HG02571 (cell line): ENCODE data around the gene ZNF169.
A peak's percentile ranks its signal among the peaks of the same experiment; 100 is the strongest.
"Not testable (repeated sequence)": the region's sequence is repeated elsewhere in the genome, so short reads cannot be mapped to it uniquely, and the experiment has no call there.

Source experiments
- ATAC-seq: cut with Tn5 transposase; IDR thresholded peaks from one replicate; pipeline ENCODE4 v1.9.1; 2021; ENCODE audit warnings: mild to moderate bottlenecking, moderate library complexity; ENCODE audit not compliant: unreplicated experiment

ZNF169 gene

DNA sequence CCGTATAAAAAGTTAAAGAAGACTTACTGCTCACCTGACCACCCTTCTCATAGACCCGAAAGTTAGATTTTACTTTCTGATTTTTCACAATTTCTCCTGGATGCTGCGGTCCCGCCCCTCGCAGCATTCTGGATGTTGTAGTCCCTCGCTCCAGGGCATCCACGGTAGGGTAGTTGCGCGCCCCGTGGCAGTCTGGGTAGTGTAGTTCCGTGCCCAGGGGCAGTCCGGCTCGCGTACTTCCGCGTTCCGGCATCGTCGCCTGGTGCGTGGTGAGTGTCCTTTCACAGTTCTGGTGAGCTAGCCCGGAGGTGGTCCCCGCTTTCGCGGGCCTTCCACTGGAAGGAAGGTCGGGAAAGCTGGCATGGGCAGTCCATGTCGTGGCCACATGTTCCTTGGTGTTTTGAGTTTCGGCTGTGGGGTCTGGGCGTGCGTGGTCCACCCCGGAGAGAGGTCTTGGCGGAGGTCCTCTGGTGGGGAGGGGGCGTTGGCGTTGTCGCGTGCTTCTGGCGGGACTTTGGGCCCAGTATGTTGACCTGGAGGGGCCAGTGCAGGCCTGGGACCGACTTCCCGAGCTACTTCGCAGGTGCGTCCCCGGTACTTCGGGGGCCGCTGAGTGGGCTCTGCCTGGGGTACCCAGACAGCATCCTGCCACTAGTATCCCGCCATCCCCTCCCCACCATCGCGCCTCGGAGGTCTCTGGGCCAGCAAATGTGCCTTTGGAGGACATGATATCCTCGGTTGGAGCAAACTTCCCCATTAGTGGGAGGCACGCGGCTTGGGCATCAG lies at the start of gene ZNF169:
ZNF169 (plus strand) TSS at position 222 of the 786 bp plus-strand sequence. CDS start 19,515 bp downstream, outside the sequence.
- peak; percentile 100 for ATAC-seq

- ATAC-seq: no peak
Measured at GRCh38 chr9:94210616-94211603, 48.2 kb upstream of the ZNF169 start.

DNA sequence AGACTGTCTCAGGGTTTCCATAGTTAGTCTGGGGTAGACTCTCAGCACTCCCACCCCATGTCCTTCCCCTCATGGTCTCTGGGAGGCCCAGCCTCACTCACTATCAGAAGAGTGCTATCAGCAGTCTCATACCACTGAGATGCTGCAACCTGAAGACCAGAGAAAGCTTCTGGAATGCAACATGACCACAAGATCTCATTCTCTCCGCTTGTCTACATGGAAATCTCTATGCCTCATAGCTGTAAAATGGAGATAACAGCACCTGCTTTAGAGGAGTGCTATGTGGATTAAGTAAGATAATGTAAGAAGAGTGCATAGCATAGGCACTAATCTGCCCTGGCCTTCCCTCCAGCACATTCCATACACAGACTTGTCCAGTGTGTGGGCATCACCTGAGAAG lies 47.0 kb upstream of the ZNF169 start:
- no peak for ATAC-seq

DNA sequence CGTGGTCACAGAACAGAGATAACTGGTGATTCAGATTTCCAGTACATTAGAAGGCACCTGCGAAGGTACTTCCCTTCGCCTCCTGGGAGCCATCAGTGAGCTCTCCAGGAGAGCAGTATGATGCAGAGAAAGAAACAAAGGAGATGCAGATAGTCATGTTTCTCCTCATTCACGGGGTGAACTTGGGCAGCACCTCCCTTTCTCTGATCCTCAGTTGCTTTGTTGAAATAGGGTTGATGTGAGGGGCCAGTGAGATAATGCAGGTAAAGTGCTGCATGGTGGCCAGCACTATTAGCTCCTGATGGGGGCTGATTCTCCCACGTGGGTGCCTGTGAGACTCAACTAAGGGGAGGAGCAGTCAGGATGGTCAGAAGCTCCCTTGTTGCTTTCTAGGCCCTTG lies 46.6 kb upstream of the ZNF169 start:
- no peak for ATAC-seq

GRCh38 chr9:94213511-94214124 lies 45.5 kb upstream of the ZNF169 start:
- ATAC-seq: peak; percentile 89

DNA sequence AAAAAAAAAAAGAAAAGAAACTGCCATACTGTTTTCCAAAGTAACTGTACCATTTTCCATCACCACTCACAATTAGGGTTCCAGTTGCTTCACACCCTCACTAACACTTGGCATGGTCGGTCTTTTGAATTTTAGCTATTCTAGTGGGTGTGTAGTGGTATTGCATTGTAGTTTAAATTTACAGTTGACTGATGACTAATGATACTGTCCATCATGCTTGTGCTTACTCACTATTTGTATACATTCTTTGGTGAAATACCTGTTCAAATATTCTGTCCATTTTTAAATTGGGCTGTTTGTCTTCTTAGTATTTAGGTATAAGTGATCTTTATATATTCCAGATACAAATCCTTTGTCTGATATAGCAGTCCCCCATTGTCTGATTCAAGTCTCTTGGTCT lies 36.2 kb upstream of the ZNF169 start:
- ATAC-seq: no peak

DNA sequence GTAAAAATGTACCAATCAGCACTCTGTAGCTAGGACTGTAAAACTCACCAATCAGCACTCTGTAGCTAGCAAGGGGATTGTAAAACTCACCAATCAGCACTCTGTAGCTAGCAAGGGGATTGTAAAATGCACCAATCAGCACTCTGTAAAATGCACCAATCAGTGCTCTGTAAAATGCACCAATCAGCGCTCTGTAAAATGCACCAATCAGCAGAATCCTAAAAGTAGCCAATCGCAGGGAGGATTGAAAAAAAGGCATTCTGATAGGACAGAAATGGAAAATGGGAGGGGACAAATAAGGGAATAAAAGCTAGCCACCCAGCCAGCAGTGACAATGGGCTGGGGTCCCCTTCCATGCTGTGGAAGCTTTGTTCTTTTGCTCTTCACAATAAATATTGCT lies 33.7 kb upstream of the ZNF169 start:
- ATAC-seq: not testable (repeated sequence)

- ATAC-seq: no peak
Measured at GRCh38 chr9:94228616-94229015, 30.5 kb upstream of the ZNF169 start.

- ATAC-seq: no peak
Measured at GRCh38 chr9:94232428-94232827, 26.7 kb upstream of the ZNF169 start.

DNA sequence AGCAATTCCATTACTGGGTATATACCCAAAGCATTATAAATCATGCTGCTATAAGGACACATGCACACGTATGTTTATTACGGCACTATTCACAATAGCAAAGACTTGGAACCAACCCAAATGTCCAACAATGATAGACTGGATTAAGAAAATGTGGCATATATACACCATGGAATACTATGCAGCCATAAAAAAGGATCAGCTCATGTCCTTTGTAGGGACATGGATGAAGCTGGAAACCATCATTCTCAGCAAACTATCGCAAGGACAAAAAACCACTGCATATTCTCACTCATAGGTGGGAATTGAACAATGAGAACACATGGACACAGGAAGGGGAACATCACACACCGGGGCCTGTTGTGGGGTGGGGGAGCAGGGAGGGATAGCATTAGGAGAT lies 18.0 kb upstream of the ZNF169 start:
- not testable (repeated sequence) for ATAC-seq

DNA sequence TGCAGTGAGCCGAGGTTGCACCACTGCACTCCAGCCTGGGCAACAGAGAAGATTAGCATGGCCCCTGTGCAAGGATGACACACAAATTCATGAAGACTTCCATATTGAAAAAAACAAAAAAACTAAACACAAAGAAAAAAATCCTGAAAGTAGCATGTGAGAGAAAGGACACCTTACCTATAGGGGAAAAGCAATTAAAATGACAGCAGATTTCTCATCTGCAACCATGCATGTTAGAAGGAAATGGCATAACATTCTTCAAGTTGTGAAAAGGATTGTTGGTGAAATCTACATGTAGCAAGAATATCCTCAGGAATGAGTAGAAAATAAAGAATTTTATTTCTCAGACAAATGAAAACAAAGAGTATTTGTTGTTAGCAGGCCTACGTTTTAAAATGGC lies 13.4 kb upstream of the ZNF169 start:
- no peak for ATAC-seq

DNA sequence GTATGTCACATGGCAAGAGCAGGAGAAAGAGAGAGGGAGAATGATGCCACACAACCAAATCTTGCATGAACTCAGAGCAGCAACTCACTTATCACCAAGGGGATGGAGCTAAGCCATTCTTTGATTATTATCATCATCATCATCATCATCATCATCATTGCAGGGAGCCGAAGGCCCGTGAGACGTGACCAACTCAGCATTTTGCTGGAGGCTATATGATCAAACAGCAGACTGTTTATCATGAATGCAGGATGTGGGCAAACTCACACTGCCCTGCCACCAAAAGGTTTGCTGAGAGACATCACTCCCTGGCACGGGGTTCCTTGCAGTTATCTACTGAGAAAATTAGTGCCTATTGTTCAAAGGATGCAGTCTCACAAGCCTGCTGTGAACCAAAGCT lies 8.6 kb upstream of the ZNF169 start:
- no peak for ATAC-seq

GRCh38 chr9:94256007-94256406 lies 3.1 kb upstream of the ZNF169 start:
- ATAC-seq: no peak

GRCh38 chr9:94265626-94266402 lies 6.7 kb downstream of the ZNF169 start:
- not testable (repeated sequence) for ATAC-seq

GRCh38 chr9:94269264-94269663 lies 10.2 kb downstream of the ZNF169 start:
- no peak for ATAC-seq

GRCh38 chr9:94270009-94270408 lies 10.9 kb downstream of the ZNF169 start:
- no peak for ATAC-seq

GRCh38 chr9:94277029-94277428 lies 17.9 kb downstream of the ZNF169 start:
- not testable (repeated sequence) for ATAC-seq

DNA sequence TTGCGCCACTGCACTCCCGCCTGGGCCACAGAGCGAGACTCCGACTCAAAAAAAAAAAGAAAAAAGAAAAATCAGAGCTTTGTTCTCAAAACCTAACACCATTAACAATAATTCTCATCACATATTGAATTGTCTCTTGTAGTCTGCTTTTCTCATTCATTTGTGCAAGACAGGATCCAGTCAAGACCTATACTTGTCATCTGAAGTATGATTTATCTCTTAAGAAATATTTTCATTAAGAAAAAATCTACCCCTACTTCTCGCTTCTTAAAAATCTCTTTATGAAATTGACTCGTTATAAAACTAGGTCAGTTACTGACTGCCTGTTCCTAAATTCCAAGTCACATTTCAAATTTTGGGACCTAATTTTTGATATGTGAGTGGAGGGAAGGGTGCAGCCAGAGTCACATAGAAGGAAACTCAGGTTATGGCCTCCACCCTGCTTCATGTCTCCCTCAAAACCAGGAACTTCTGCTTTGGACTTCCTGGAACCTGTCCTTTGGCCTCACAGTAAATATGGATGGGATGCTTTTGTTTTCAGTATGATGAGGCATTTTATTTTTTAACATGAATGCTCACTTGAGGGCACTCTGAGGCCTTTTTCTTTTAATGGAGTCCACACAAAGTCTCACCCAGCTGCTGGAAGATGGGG lies 18.9 kb downstream of the ZNF169 start:
- no peak for ATAC-seq

GRCh38 chr9:94280409-94280989 lies 21.4 kb downstream of the ZNF169 start:
- no peak for ATAC-seq

DNA sequence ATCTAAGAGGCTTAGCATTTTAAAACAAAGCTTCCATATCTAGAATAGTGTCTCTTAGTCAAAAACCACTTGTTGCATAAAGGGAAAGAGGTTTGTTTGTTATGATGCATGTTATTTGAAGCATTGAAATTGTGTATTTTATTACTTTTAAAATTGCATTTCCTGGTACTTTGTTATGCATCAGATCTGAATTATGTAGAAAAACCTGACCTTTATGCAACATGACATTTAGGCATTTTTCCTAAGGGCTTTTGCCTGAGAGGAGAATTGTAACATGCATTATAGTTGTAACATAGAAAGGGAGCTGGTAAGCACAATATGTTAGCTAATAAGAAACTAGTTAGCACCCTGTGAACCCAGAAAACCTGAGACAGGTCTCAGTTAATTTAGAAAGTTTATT lies 22.0 kb downstream of the ZNF169 start:
- ATAC-seq: no peak
